ENCODE data around the gene TOMM70.
A peak's percentile ranks its signal among the peaks of the same experiment; 100 is the strongest.

Gene TOMM70

DNA sequence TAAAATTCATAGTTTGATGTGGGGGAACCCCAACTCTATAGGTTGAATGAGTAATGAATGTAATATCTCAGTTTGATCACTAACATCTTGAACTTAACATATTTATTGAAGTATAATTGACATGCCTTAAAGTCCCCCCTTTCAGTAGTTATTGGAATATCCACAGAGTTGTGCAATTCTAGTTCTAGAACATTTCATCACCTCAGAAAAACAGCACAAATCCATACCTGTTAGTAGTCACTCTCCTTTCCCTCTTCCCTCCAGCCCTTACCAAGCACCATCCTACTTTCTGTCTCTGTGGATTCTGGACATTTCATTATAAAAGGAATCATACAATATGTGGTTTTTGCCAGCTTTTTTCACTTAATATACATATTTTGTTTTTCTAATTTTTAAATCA, 75.1 kb downstream of the TOMM70 start:
- TF ChIP-seq, protein P1, sequence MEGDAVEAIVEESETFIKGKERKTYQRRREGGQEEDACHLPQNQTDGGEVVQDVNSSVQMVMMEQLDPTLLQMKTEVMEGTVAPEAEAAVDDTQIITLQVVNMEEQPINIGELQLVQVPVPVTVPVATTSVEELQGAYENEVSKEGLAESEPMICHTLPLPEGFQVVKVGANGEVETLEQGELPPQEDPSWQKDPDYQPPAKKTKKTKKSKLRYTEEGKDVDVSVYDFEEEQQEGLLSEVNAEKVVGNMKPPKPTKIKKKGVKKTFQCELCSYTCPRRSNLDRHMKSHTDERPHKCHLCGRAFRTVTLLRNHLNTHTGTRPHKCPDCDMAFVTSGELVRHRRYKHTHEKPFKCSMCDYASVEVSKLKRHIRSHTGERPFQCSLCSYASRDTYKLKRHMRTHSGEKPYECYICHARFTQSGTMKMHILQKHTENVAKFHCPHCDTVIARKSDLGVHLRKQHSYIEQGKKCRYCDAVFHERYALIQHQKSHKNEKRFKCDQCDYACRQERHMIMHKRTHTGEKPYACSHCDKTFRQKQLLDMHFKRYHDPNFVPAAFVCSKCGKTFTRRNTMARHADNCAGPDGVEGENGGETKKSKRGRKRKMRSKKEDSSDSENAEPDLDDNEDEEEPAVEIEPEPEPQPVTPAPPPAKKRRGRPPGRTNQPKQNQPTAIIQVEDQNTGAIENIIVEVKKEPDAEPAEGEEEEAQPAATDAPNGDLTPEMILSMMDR (IDR thresholded peaks at IDR 0.05; ENCODE audit: control extremely low read depth, extremely low read depth, low read depth, missing control alignments) = no peak
- DNase-seq (ENCODE audit: extremely low spot score) = no peak
- ChIA-PET CTCF (no interaction called here), POLR2A (no interaction called here)

DNA sequence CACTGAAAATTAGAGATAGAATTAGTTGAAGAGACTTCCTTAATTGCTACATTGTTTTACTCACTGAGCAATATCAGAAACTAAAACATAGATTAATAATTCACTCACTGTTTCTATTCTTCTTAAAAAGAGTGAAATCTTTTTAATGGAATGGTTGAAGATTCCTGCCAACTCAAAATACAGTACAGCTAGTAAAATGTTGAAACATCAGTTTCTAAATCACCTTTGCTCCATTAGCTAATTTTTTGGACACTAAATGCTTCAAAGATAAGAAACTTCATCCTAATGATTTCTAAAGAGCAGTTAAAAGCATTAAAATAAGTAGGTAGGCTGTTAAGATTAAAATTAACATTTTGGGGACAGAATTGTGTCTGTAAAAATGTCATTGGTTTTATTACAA, 76.8 kb downstream of the TOMM70 start:
- POLR2A ChIA-PET = no interaction called here
- TF ChIP-seq, protein P1 (IDR thresholded peaks at IDR 0.05; ENCODE audit: control extremely low read depth, extremely low read depth, low read depth, missing control alignments) = no peak
- CTCF ChIA-PET = interaction anchor here (1.8 to 3.5 kb wide), 2 partner anchors 9 to 16 kb away, joined by 5 to 20 read pairs; no protein-coding TSS in a partner anchor
- no peak for DNase-seq (ENCODE audit: extremely low spot score)

DNA sequence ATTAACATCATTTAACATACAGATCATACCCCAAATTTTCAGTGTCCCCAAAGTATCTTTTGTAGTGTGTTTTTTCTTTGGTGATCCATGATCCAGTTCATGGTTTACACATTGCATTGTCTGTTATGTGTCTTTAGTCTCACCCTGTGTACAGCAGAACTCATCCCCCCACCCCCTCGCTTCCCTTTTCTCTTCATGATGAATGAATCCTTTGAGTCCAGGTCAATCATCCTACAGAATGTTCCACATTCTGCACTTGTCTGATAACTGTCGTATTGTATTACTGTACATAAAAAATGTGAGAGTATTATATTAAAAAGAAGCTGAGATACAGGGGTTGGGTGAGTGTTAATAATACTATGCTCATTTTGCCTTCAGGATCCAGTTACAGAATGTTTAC, 80.9 kb downstream of the TOMM70 start:
- POLR2A ChIA-PET = no interaction called here
- TF ChIP-seq, protein P1 (IDR thresholded peaks at IDR 0.05; ENCODE audit: control extremely low read depth, extremely low read depth, low read depth, missing control alignments) = no peak
- CTCF ChIA-PET = no interaction called here

DNA sequence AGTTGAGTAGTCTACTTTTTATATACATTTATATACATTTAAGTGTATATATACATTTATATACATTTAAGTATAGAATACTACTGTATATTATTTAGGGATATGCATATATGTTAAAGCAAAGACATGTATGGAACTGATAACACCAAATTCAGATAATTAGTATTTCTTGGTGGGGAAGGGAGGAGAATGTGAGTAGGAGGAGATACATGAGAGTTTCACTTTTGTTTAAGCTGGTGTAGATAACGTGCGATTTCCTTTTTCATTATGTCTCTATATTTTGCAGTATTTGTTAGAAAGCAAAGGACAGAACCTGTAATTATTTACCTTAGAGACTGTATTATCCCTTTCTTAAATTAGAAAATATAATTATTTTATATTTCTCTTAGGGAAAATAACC, 83.0 kb downstream of the TOMM70 start:
- DNase-seq (ENCODE audit: extremely low spot score) = peak; percentile 49
- ChIA-PET POLR2A (no interaction called here), CTCF (interaction anchor here (1.0 to 3.2 kb wide), 5 partner anchors 12 to 274 kb away, joined by 3 to 21 read pairs (median 7); partner anchors contain the start of gene NIT2)
- TF ChIP-seq, protein P1 (IDR thresholded peaks at IDR 0.05; ENCODE audit: control extremely low read depth, extremely low read depth, low read depth, missing control alignments) = no peak

More for the DNA sequence above, 80.9 kb downstream of the TOMM70 start:
- DNase-seq (ENCODE audit: extremely low spot score) = no peak

DNA sequence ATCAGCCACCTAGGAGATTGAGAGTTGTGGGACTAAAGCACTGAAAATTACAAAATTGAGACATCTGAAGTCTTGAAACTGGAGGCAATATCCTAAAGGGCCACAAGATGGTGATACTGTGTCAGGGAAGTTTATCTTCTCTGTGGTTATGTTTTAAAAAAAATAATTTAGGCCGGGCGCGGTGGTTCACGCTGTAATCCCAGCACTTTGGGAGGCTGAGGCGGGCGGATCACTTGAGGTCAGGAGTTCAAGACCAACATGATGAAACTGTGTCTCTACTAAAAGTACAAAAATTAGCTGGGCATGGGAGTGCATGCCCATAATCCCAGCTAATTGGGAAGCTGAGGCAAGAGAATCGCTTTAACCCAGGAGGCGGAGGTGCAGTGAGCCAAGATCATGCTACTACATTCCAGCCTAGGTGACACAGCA, 84.2 kb downstream of the TOMM70 start:
- TF ChIP-seq, protein P1 (IDR thresholded peaks at IDR 0.05; ENCODE audit: control extremely low read depth, extremely low read depth, low read depth, missing control alignments) = peak; percentile 66
- DNase-seq (ENCODE audit: extremely low spot score) = peak; percentile 46
- ChIA-PET POLR2A (interaction anchor here (0.6 kb wide), 1 partner anchor 203 kb away, joined by 4 read pairs; no protein-coding TSS in a partner anchor), CTCF (interaction anchor here (0.7 to 3.2 kb wide), 27 partner anchors 10 to 485 kb away, joined by 3 to 21 read pairs (median 4); partner anchors contain the start of gene NIT2)
